ENCODE measurements around the gene TFPI. TPM values are rescaled to one million over a fixed set of nuclear protein-coding genes. Genes with fewer than 3 reads are reported as not detected.

The TFPI gene
- total RNA-seq, 1 experiment from 2014 or later, result 65.7 TPM

- H3K4me3 ChIP-seq, result no peak overlapping the region
- H3K4me1 ChIP-seq (replicated peaks; ENCODE audit: insufficient read depth), result no peaks in the 10 kb centered on the region
- no peak overlapping the region for H2AFZ ChIP-seq
- no TSS peak for BruUV-seq (replicated peaks)
- no peak overlapping the region for H3K27ac ChIP-seq
- no peaks in the 10 kb centered on the region for H3K9me3 ChIP-seq (ENCODE audit: insufficient read depth, low read depth)
- CTCF ChIA-PET, result no interaction called here
- no peaks in the 10 kb centered on the region for H4K20me1 ChIP-seq (ENCODE audit: insufficient read depth)
- POLR2A ChIA-PET (ENCODE audit: unreplicated experiment), result no interaction called here
- TF ChIP-seq EZH2 (IDR thresholded peaks at IDR 0.05; ENCODE audit: low read depth), result no peak
- TF ChIP-seq, protein P1, sequence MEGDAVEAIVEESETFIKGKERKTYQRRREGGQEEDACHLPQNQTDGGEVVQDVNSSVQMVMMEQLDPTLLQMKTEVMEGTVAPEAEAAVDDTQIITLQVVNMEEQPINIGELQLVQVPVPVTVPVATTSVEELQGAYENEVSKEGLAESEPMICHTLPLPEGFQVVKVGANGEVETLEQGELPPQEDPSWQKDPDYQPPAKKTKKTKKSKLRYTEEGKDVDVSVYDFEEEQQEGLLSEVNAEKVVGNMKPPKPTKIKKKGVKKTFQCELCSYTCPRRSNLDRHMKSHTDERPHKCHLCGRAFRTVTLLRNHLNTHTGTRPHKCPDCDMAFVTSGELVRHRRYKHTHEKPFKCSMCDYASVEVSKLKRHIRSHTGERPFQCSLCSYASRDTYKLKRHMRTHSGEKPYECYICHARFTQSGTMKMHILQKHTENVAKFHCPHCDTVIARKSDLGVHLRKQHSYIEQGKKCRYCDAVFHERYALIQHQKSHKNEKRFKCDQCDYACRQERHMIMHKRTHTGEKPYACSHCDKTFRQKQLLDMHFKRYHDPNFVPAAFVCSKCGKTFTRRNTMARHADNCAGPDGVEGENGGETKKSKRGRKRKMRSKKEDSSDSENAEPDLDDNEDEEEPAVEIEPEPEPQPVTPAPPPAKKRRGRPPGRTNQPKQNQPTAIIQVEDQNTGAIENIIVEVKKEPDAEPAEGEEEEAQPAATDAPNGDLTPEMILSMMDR (conservative IDR thresholded peaks at IDR 0.05), result no peak
- no peaks in the 10 kb centered on the region for H3K36me3 ChIP-seq (ENCODE audit: low read depth)
- H3K4me2 ChIP-seq, result no peak overlapping the region
- no peaks in the 10 kb centered on the region for H3K27me3 ChIP-seq (ENCODE audit: insufficient read depth, low read depth)
- no peaks in the 10 kb centered on the region for H3F3A ChIP-seq (ENCODE audit: insufficient read depth, low read depth)
- intact Hi-C loops (cut with micrococcal nuclease; ENCODE audit: unreplicated experiment), result no loop called here
- no peaks in the 10 kb centered on the region for H3K79me2 ChIP-seq (ENCODE audit: low read depth)
- no peaks in the 10 kb centered on the region for H3K9me2 ChIP-seq (ENCODE audit: insufficient read depth)
- DNase-seq, result no peak
Measured at GRCh38 chr2:187478719-187479118, 75.5 kb downstream of the TFPI start.

GRCh38 chr2:187477051-187477450, 77.2 kb downstream of the TFPI start:
- DNase-seq, result no peak
- no peaks in the 10 kb centered on the region for H4K20me1 ChIP-seq (ENCODE audit: insufficient read depth)
- H3K27me3 ChIP-seq (ENCODE audit: insufficient read depth, low read depth), result no peaks in the 10 kb centered on the region
- no peaks in the 10 kb centered on the region for H3K9me2 ChIP-seq (ENCODE audit: insufficient read depth)
- H3K4me1 ChIP-seq (replicated peaks; ENCODE audit: insufficient read depth), result no peaks in the 10 kb centered on the region
- H2AFZ ChIP-seq, result no peak overlapping the region
- no peaks in the 10 kb centered on the region for H3K79me2 ChIP-seq (ENCODE audit: low read depth)
- CTCF ChIA-PET, result no interaction called here
- BruUV-seq (replicated peaks), result no TSS peak
- intact Hi-C loops (cut with micrococcal nuclease; ENCODE audit: unreplicated experiment), result no loop called here
- H3K36me3 ChIP-seq (ENCODE audit: low read depth), result no peaks in the 10 kb centered on the region
- POLR2A ChIA-PET (ENCODE audit: unreplicated experiment), result no interaction called here
- H3K4me3 ChIP-seq, result no peak overlapping the region
- H3F3A ChIP-seq (ENCODE audit: insufficient read depth, low read depth), result no peaks in the 10 kb centered on the region
- no peak for TF ChIP-seq EZH2 (IDR thresholded peaks at IDR 0.05; ENCODE audit: low read depth)
- TF ChIP-seq, protein P1 (conservative IDR thresholded peaks at IDR 0.05), result no peak
- no peak overlapping the region for H3K27ac ChIP-seq
- H3K9me3 ChIP-seq (ENCODE audit: insufficient read depth, low read depth), result no peaks in the 10 kb centered on the region
- H3K4me2 ChIP-seq, result no peak overlapping the region

- no peak for DNase-seq
- no peaks in the 10 kb centered on the region for H3K36me3 ChIP-seq (ENCODE audit: low read depth)
- H3F3A ChIP-seq (ENCODE audit: insufficient read depth, low read depth), result no peaks in the 10 kb centered on the region
- no peaks in the 10 kb centered on the region for H3K9me2 ChIP-seq (ENCODE audit: insufficient read depth)
- no peak overlapping the region for H3K4me2 ChIP-seq
- no peaks in the 10 kb centered on the region for H3K4me1 ChIP-seq (replicated peaks; ENCODE audit: insufficient read depth)
- BruUV-seq (replicated peaks), result no TSS peak
- no peaks in the 10 kb centered on the region for H3K79me2 ChIP-seq (ENCODE audit: low read depth)
- CTCF ChIA-PET, result no interaction called here
- no peak overlapping the region for H3K27ac ChIP-seq
- TF ChIP-seq EZH2 (IDR thresholded peaks at IDR 0.05; ENCODE audit: low read depth), result no peak
- TF ChIP-seq, protein P1 (conservative IDR thresholded peaks at IDR 0.05), result no peak
- H3K9me3 ChIP-seq (ENCODE audit: insufficient read depth, low read depth), result no peaks in the 10 kb centered on the region
- no peak overlapping the region for H2AFZ ChIP-seq
- intact Hi-C loops (cut with micrococcal nuclease; ENCODE audit: unreplicated experiment), result no loop called here
- POLR2A ChIA-PET (ENCODE audit: unreplicated experiment), result no interaction called here
- H3K27me3 ChIP-seq (ENCODE audit: insufficient read depth, low read depth), result no peaks in the 10 kb centered on the region
- H3K4me3 ChIP-seq, result no peak overlapping the region
- no peaks in the 10 kb centered on the region for H4K20me1 ChIP-seq (ENCODE audit: insufficient read depth)
Measured at GRCh38 chr2:187475499-187476248, 78.6 kb downstream of the TFPI start.

Data from PC-9 (cell line).